Measurements from ENCODE around the gene LRRC8E. TPM values are rescaled to one million over a fixed set of nuclear protein-coding genes. Genes with fewer than 3 reads are reported as not detected.

Gene LRRC8E
- polyA plus RNA-seq, 1 experiment = 8.6 TPM

- CTCF ChIA-PET = interaction anchor here (1.0 to 3.9 kb wide), 3 partner anchors 9 to 93 kb away, joined by 3 to 17 read pairs (median 7); partner anchors contain the start of gene TIMM44
- Histone ChIP-seq H3K4me3 (ENCODE audit: low read depth, low read length) (no peak overlapping the region), H3K27me3 (ENCODE audit: control insufficient read depth, insufficient read depth, low read length) (no peaks in the 10 kb centered on the region), H3K36me3 (ENCODE audit: control insufficient read depth, insufficient read depth, low read length) (no peaks in the 10 kb centered on the region)
- no peak for TF ChIP-seq CTCF (IDR thresholded peaks at IDR 0.05; ENCODE audit: insufficient read depth, low read depth, low read length)
- no peak for DNase-seq (ENCODE audit: low read depth)
- POLR2A ChIA-PET = no interaction called here
Measured at GRCh38 chr19:7850945-7851622, 37.2 kb upstream of the LRRC8E start.

- ChIA-PET POLR2A (no interaction called here), CTCF (interaction anchor here (0.6 to 3.9 kb wide), 17 partner anchors 7 to 151 kb away, joined by 3 to 29 read pairs (median 5); partner anchors contain the start of genes MAP2K7, SNAPC2 and TIMM44)
- H3K4me3 ChIP-seq (ENCODE audit: low read depth, low read length) = no peak overlapping the region
- no peak for TF ChIP-seq CTCF (IDR thresholded peaks at IDR 0.05; ENCODE audit: insufficient read depth, low read depth, low read length)
- no peak for DNase-seq (ENCODE audit: low read depth)
- H3K36me3 ChIP-seq (ENCODE audit: control insufficient read depth, insufficient read depth, low read length) = no peaks in the 10 kb centered on the region
- no peaks in the 10 kb centered on the region for H3K27me3 ChIP-seq (ENCODE audit: control insufficient read depth, insufficient read depth, low read length)
Measured at GRCh38 chr19:7851623-7852500, 36.4 kb upstream of the LRRC8E start.

- Histone ChIP-seq H3K27me3 (ENCODE audit: control insufficient read depth, insufficient read depth, low read length) (no peaks in the 10 kb centered on the region), H3K4me3 (ENCODE audit: low read depth, low read length) (no peak overlapping the region), H3K36me3 (ENCODE audit: control insufficient read depth, insufficient read depth, low read length) (no peaks in the 10 kb centered on the region)
- CTCF ChIA-PET = interaction anchor here (0.6 to 3.9 kb wide), 22 partner anchors 9 to 355 kb away, joined by 3 to 29 read pairs (median 5); partner anchors contain the start of genes LRRC8E, MAP2K7, SNAPC2 and TIMM44
- POLR2A ChIA-PET = no interaction called here
- DNase-seq (ENCODE audit: low read depth) = no peak
- peak; percentile 87 for TF ChIP-seq CTCF (IDR thresholded peaks at IDR 0.05; ENCODE audit: insufficient read depth, low read depth, low read length)
Measured at GRCh38 chr19:7852851-7853769, 35.2 kb upstream of the LRRC8E start.

- CTCF ChIA-PET = interaction anchor here (0.6 to 3.9 kb wide), 12 partner anchors 11 to 354 kb away, joined by 3 to 29 read pairs (median 6); partner anchors contain the start of genes LRRC8E, SNAPC2 and TIMM44
- TF ChIP-seq CTCF (IDR thresholded peaks at IDR 0.05; ENCODE audit: insufficient read depth, low read depth, low read length) = no peak
Measured at GRCh38 chr19:7853770-7854128, 34.6 kb upstream of the LRRC8E start.

More at GRCh38 chr19:7853770-7854128, 34.6 kb upstream of the LRRC8E start:
- POLR2A ChIA-PET = no interaction called here
- DNase-seq (ENCODE audit: low read depth) = no peak
- no peak overlapping the region for H3K4me3 ChIP-seq (ENCODE audit: low read depth, low read length)
- no peaks in the 10 kb centered on the region for H3K36me3 ChIP-seq (ENCODE audit: control insufficient read depth, insufficient read depth, low read length)
- H3K27me3 ChIP-seq (ENCODE audit: control insufficient read depth, insufficient read depth, low read length) = no peaks in the 10 kb centered on the region

Measured in BJ (cell line).